AG08395 (cell line): ENCODE measurements around the gene TM6SF1.

Experiments
- DNase-seq: peaks from one replicate; pipeline ENCODE4 v3.0.0; 2012; ENCODE audit warnings: mixed read lengths, low spot score

Gene TM6SF1

DNA sequence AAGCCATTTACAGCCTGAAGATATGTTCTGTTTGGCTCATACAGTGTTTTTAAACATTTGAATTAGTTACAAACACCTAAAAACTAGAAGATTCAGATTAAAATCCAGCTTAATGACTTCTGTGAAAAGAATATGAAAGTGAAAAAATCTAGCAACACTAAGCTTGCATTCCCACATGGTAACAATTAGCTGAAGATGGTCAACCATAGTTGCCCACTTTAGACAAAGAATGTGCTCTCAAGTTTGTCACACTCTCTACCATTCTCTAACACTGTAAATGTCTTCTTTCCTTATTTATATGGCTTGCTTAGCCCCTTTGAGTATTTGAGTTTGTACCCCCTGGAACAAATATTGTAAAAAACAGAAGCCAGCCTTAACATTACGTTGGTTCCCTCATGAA, 67.4 kb downstream of the TM6SF1 start:
- peak; percentile 19 for DNase-seq

DNA sequence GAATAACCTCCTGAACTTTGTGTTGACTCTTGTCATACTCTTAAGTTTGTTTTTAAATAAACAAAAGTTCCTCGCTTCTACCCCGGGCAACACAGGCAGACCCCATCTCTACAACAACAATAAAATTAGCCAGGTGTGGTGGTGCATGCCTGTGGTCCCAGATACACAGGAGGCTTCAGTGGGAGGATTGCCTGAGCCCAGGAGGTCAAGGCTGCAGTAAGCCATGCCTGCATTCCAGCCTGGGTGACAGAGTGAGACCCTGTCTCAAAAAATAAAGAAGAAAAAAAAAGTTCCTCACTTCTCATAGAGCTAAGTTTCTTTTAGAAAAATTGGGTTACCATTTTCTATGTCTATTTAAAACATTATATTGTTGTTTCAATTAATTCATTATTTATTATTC, 70.9 kb downstream of the TM6SF1 start:
- no peak for DNase-seq

DNA sequence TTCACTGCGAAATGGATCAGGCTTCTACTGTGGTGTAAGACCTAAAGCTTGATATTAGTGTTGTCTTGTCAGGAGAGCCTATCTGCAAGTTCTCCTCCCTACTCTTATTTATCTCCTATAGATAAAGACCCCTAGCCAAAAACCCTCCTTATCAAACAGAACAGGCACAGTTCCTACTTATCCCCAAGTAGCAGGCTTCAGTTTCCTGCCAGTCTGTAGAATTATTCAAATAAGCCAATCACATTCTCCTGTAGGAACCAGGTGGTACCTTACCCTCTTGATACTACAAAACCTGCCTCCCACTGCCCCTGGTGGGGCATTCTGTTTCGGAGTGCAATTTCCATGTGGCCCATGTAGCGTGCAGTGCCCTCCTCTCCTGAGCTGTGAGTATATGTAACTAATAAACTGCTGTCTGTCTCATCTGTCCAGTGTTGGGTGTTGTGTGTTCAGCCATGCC, 71.5 kb downstream of the TM6SF1 start:
- DNase-seq: no peak

DNA sequence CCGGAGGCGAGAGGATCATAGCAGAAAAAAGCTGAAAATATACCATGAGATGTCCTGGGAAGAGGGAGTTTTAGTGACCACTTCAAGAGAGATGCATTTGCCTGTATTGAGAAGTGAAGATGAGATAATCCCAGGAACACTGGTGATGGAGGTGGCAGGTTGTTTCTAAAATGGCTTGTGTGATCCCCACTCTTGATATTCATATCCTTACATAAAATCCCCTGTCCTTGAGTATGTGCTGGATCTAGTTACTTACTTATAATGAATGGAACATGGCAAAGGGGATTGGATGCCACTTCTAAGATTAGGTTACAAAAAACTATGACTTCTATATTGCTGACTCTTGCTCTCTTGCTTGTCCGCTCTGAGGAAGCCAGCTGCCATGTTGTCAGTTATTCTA, 78.1 kb downstream of the TM6SF1 start:
- no peak for DNase-seq
